Thyroid gland (tissue), 4 donors: Measurements from ENCODE around the gene CYP3A5. TPM values are rescaled to one million over a fixed set of nuclear protein-coding genes. Genes with fewer than 3 reads are reported as not detected.
"Not testable (repeated sequence)": the region's sequence is repeated elsewhere in the genome, so short reads cannot be mapped to it uniquely, and the experiment has no call there.

Experiments used
- DNase-seq, 2 donors: peaks; one replicate each; pipeline ENCODE4 v3.0.0-alpha.2; 2019
- H3K27ac ChIP-seq, 3 donors: fragments of 200-600 bp; sonication (generic); 1 replicate in 2 of 3; 2 replicates in 1 of 3; pipeline ENCODE4 v1.5.1; 2016 to 2019; ENCODE audit warnings: mild to moderate bottlenecking in 1 of 3, moderate library complexity in 1 of 3
- H3K27me3 ChIP-seq: fragments of 200-600 bp; sonication (generic); one replicate; pipeline ENCODE4 v1.5.1; 2019
- H3K36me3 ChIP-seq, 2 donors: fragments of 200-600 bp; sonication (generic); one replicate each; pipeline ENCODE4 v1.5.1; 2016 to 2019
- H3K4me1 ChIP-seq, 2 donors: fragments of 200-600 bp; sonication (generic); one replicate each; pipeline ENCODE4 v1.5.1; 2017 to 2019
- H3K4me3 ChIP-seq, 3 donors: fragments of 200-600 bp; sonication (generic); replicated peaks in 1 of 3; 1 replicate in 2 of 3; 2 replicates in 1 of 3; pipeline ENCODE4 v1.5.1; 2016; ENCODE audit warnings: mild to moderate bottlenecking in 1 of 3
- H3K9me3 ChIP-seq: fragments of 200-600 bp; sonication (generic); one replicate; pipeline ENCODE4 v1.5.1; 2017
- POLR2A ChIP-seq, 2 donors: fragments of 450-650 bp; IDR thresholded peaks; one replicate each; pipeline ENCODE4 v1.6.1; 2017; ENCODE audit warnings: antibody characterized with exemption in 2 of 2, mild to moderate bottlenecking in 2 of 2, moderate library complexity in 1 of 2
- WGBS, 2 donors: methylation state at CpG; one replicate each; pipeline ENCODE4 v1.1.5; 2017; 5-methylcytosine and 5-hydroxymethylcytosine counted together
- intact Hi-C: fragments of 100-400 bp; cut with DNase I; formaldehyde crosslinking; loops from one replicate; pipeline ENCODE4 v1.15.1; 2023
- total RNA-seq, 4 donors: library from RNA; depleted of rRNA; stranded (reverse); fragments of >200 nt; gene quantifications; one replicate each; pipeline ENCODE4 v1.2.3, GENCODE V29; 2016
- TF ChIP-seq, protein P1 (sequence below), 6 experiments: fragments of 200-600 bp in 3 of 6; fragments of 450-650 bp in 3 of 6; sonication (generic) in 3 of 6; IDR thresholded peaks; one replicate each; pipeline ENCODE4 v1.5.1; 2016 to 2019; ENCODE audit warnings: antibody characterized with exemption in 6 of 6, mild to moderate bottlenecking in 2 of 6, inconsistent platforms in 1 of 6, moderate library complexity in 1 of 6

Gene CYP3A5
- total RNA-seq, 4 donors from 2014 or later, result 0.24 to 1.2 (median 0.73) TPM

DNA sequence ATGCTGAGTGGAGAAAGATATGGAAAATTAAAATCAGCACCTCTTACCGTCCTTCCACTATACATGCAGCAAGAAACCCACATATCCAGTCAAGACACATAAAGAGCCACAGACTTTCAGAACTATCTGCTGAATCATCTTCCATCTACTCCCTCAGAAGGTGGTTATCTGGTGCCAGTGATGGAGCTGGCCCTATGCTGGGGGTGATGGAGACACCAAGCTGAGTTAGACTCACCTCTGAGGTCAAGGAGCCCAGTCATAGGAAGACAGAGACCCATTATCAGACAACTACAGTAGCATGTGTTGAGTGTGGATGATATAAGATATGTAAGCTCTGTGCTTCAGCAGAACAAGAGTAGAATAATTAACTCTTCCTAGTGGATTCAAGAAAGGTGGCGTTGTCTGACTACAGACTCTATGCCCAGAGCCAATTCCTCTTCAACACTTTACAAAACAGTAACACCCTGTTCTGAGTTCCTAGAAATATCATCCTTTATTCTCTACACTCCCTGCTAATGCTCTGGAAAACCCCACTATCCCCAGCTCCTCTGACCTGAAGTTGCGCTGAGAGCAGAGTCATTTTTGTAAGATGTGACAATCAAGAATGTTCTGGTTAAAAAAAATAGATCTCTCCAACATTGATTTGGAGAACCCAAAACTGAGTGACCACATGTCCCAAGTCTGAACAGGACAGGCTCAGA, 14.3 kb downstream of the CYP3A5 start:
- Histone ChIP-seq H3K36me3 (no peaks in the 10 kb centered on the region), H3K4me1 (no peaks in the 10 kb centered on the region), H3K27ac (no peak overlapping the region), H3K27me3 (no peaks in the 10 kb centered on the region), H3K9me3 (no peaks in the 10 kb centered on the region), H3K4me3 (no peak overlapping the region)
- WGBS, 2 donors, result 97 to 99% methylated on average over 3 of the region's 3 CpGs
- DNase-seq, result no peak
- no peak for TF ChIP-seq POLR2A (IDR thresholded peaks at IDR 0.05)
- TF ChIP-seq, protein P1, sequence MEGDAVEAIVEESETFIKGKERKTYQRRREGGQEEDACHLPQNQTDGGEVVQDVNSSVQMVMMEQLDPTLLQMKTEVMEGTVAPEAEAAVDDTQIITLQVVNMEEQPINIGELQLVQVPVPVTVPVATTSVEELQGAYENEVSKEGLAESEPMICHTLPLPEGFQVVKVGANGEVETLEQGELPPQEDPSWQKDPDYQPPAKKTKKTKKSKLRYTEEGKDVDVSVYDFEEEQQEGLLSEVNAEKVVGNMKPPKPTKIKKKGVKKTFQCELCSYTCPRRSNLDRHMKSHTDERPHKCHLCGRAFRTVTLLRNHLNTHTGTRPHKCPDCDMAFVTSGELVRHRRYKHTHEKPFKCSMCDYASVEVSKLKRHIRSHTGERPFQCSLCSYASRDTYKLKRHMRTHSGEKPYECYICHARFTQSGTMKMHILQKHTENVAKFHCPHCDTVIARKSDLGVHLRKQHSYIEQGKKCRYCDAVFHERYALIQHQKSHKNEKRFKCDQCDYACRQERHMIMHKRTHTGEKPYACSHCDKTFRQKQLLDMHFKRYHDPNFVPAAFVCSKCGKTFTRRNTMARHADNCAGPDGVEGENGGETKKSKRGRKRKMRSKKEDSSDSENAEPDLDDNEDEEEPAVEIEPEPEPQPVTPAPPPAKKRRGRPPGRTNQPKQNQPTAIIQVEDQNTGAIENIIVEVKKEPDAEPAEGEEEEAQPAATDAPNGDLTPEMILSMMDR (IDR thresholded peaks at IDR 0.05), result no peak
- intact Hi-C loops, result no loop called here

DNA sequence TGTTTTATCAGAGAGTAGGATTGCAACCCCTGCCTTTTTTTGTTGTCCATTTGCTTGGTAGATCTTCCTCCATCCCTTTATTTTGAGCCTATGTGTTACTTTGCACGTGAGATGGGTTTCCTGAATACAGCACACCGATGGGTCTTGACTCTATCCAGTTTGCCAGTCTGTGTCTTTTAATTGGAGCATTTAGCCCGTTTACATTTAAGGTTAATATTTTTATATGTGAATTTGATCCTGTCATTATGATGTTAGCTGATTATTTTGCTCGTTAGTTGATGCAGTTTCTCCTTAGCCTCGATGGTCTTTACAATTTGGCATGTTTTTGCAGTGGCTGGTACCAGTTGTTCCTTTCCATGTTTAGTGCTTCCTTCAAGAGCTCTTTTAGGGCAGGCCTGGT, 21.9 kb downstream of the CYP3A5 start:
- H3K36me3 ChIP-seq, DNase-seq, H3K27ac ChIP-seq, H3K4me3 ChIP-seq, H3K4me1 ChIP-seq, intact Hi-C loops, H3K9me3 ChIP-seq, H3K27me3 ChIP-seq: not testable (repeated sequence)
- WGBS, 2 donors, result 91 to 96% methylated on average over 5 of the region's 5 CpGs

DNA sequence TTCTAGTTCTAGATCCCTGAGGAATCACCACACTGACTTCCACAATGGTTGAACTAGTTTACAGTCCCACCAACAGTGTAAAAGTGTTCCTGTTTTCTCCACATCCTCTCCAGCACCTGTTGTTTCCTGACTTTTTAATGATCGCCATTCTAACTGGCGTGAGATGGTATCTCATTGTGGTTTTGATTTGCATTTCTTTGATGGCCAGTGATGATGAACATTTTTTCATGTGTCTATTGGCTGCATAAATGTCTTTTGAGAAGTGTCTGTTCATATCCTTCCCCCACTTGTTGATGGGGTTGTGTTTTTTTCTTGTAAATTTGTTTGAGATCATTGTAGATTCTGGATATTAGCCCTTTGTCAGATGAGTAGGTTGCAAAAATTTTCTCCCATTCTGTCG, 25.2 kb downstream of the CYP3A5 start:
- H3K4me3 ChIP-seq, H3K27me3 ChIP-seq, H3K4me1 ChIP-seq, H3K9me3 ChIP-seq, intact Hi-C loops, DNase-seq, H3K27ac ChIP-seq, H3K36me3 ChIP-seq: not testable (repeated sequence)
- WGBS, 2 donors, result 96 to 97% methylated on average over 3 of the region's 3 CpGs

DNA sequence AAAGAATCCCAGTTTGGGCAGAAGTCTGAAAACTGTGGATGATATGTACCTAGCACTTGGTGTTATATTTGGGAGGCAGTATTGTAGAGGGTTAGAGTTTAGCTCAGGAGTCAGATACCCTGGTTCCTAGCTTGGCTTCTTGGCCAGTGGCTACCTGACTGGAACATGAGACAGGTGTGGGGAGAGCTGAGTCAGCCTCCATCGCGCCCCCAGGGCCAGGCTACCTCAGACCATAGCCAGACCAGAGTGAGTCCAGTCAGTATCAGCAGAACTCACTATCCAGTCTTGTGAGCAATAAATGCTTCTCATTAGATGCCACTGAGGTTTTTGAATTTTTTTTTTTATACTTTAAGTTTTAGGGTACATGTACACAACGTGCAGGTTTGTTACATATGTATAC, 26.0 kb downstream of the CYP3A5 start:
- H3K4me3 ChIP-seq, result no peak overlapping the region
- WGBS, 2 donors, result 94 to 99% methylated on average over 3 of the region's 3 CpGs
- no peaks in the 10 kb centered on the region for H3K4me1 ChIP-seq
- H3K27me3 ChIP-seq, result no peaks in the 10 kb centered on the region
- H3K36me3 ChIP-seq, result no peaks in the 10 kb centered on the region
- DNase-seq, result no peak
- no peaks in the 10 kb centered on the region for H3K9me3 ChIP-seq
- TF ChIP-seq, protein P1 (IDR thresholded peaks at IDR 0.05), result no peak
- no peak for TF ChIP-seq POLR2A (IDR thresholded peaks at IDR 0.05)
- intact Hi-C loops, result no loop called here
- H3K27ac ChIP-seq, result no peak overlapping the region

DNA sequence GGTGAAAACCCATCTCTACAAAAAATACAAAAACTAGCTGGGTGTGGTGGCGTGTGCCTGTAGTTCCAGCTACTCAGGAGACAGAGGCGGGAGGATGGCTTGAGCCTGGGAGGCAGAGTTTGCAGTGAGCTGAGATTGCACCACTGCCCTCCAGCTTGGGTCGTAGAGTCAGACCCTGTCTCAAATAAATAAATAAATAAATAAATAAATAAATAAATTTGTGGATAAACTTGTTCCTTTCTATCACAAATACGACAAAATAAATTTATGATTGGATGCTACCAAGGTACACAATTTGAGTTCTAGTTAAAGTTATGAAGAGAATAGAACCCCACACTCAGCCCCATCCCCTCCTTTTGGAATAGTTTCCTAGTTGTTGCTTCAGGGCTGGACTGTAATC, 26.5 kb downstream of the CYP3A5 start:
- intact Hi-C loops, DNase-seq, H3K27ac ChIP-seq, H3K27me3 ChIP-seq, H3K36me3 ChIP-seq, H3K4me1 ChIP-seq, H3K9me3 ChIP-seq, H3K4me3 ChIP-seq: not testable (repeated sequence)
- 97% methylated on average over 4 of the region's 4 CpGs for WGBS, 2 donors

DNA sequence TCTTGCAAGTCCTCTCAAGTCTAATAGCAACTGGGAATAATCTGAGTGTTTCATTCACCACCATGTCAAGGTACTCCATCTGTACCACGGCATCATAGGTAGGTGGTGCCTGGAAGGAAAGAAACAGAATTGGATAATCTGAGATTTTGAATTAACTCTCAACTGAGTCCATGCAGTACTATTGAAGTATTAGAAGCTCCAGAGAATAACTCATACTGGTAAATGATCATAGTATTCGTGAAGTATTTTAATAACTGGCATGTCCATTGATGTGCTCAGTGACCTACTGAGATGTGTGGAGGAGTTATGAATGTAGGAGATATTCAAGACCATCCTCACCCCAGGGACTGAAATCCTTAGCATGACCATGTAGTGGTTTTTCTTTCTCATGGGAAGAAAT, 27.1 kb downstream of the CYP3A5 start:
- intact Hi-C loops, result no loop called here
- Histone ChIP-seq H3K4me1 (no peaks in the 10 kb centered on the region), H3K27ac (no peak overlapping the region), H3K36me3 (no peaks in the 10 kb centered on the region), H3K9me3 (no peaks in the 10 kb centered on the region), H3K27me3 (no peaks in the 10 kb centered on the region), H3K4me3 (no peak overlapping the region)
- 94 to 97% methylated on average over 2 of the region's 2 CpGs for WGBS, 2 donors
- TF ChIP-seq, protein P1 (IDR thresholded peaks at IDR 0.05), result no peak
- TF ChIP-seq POLR2A (IDR thresholded peaks at IDR 0.05), result no peak
- DNase-seq, result no peak

DNA sequence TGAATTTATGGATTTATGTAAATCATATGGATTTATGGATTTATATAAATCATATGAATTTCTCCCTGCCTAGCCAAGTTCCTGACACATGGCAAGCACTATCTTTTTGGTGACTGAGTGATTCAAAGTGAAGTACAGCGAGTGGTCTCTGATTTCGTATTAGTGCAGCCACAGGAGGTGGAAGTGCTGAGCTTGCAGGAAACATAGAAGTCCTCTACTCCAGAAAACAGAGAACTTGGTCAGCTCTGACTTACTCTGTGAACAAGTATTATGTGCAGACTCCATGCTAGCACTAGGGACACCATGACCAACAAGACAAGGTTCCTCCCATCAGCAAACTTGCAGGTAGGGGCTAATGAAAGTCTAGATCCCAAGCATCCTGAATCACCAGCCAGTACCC, 28.5 kb downstream of the CYP3A5 start:
- no peak for DNase-seq
- intact Hi-C loops, result no loop called here
- no peaks in the 10 kb centered on the region for H3K9me3 ChIP-seq
- 94 to 97% methylated on average over 2 of the region's 2 CpGs for WGBS, 2 donors
- TF ChIP-seq, protein P1 (IDR thresholded peaks at IDR 0.05), result no peak
- TF ChIP-seq POLR2A (IDR thresholded peaks at IDR 0.05), result no peak
- H3K4me1 ChIP-seq, result no peaks in the 10 kb centered on the region
- no peaks in the 10 kb centered on the region for H3K27me3 ChIP-seq
- H3K36me3 ChIP-seq, result no peaks in the 10 kb centered on the region
- H3K27ac ChIP-seq, result no peak overlapping the region
- H3K4me3 ChIP-seq, result no peak overlapping the region
